GM10266 (cell line): ENCODE measurements around the gene SCUBE2.

Experiments used
- DNase-seq: peaks from one replicate; pipeline ENCODE4 v3.0.0; 2012; ENCODE audit errors: extremely low spot score
- TF ChIP-seq, protein P1 (sequence below): IDR thresholded peaks from 2 replicates; pipeline ENCODE4 v1.5.1; 2012; ENCODE audit warnings: mild to moderate bottlenecking, low read depth; ENCODE audit not compliant: control insufficient read depth, insufficient read depth; ENCODE audit errors: missing control alignments

The SCUBE2 gene

DNA sequence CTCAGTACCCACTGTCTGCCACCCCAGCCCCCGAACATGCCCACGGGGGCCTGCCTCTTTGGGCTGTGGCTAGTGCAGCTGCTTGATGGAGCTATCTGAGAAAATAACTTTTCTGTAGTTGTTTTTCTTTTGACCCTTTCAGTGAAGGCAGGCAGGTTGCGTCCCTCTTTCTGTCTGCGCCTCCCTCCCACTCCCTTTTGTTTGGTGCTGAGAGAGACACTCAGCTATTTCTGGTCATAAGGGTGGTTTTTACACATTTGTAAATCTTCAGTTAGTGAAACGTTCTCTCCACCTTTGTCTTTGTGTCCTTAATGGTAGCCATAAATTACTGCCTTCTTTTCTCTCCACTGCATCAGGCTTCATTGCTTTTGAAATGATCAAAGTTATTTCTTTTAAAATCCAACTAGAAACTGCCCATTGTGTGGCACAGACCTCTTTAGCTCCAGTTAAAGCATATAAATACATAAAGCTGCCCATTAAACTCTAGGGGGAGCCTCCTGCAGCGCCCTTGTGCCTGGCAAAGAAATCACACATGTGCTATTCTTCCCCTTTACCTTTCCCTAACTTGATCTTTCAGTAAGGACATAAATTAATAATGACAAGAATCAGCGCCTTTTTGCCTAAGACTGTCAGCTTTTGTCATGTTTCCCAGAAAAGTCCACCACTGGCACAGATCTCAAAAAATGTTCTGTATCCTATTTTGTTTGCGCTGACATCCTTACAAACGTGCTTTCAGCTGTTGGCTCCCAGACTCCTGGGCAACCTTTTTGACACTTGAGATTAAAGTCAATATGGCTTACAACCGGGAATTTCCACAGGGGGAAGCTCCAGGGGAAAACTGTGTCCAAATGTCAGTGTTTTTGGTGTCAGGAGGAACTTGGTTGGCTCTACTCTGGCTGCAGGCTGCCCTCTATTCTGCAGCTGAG is 1.7 kb upstream of the SCUBE2 start:
- TF ChIP-seq, protein P1, sequence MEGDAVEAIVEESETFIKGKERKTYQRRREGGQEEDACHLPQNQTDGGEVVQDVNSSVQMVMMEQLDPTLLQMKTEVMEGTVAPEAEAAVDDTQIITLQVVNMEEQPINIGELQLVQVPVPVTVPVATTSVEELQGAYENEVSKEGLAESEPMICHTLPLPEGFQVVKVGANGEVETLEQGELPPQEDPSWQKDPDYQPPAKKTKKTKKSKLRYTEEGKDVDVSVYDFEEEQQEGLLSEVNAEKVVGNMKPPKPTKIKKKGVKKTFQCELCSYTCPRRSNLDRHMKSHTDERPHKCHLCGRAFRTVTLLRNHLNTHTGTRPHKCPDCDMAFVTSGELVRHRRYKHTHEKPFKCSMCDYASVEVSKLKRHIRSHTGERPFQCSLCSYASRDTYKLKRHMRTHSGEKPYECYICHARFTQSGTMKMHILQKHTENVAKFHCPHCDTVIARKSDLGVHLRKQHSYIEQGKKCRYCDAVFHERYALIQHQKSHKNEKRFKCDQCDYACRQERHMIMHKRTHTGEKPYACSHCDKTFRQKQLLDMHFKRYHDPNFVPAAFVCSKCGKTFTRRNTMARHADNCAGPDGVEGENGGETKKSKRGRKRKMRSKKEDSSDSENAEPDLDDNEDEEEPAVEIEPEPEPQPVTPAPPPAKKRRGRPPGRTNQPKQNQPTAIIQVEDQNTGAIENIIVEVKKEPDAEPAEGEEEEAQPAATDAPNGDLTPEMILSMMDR = no peak
- no peak for DNase-seq

DNA sequence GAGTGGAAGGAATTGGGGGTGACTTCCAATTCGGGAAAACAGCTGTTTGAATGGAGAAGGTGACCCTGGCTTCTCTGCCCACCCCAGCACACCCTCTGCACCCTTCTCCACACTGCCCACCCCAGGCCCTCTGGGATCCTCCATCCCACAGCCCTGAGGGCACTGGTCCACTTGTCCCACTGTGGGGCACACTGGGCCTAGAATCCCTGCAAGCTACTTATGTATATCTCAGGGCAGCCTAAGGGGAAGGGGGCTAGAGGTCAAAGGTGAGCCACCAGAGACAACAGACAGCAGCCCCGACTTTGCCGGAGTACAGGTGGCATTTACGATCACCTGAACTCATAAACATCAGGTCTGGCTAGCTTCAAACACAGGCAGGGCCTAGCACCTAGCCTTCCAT is 673 bp upstream of the SCUBE2 start:
- TF ChIP-seq, protein P1 = no peak
- no peak for DNase-seq

DNA sequence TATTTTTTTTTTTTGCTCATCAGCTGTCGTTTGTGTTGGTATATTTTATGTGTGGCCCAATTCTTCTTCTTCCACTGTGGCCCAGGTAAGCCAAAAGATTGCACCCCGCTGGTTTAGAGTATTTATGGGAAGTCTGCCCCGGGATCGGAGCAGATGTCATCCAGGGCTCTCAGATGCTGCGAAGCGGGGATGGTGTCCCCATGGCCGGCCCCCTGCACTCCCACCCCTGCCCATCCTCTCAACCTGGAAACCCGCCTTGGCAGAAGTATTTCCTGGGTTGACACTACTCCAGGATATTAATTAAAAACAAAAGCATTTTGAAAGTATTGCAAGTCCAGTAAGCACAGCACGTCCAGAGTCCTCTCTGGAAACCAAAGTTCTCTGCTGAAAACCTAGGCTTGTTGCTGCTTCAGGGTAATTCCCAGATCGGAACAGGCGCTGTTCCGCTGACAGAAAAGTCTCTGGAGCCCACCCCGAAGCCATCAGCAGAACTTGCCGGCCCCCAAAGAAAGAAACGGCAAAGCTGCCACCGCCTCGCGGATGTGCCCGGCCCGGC is 833 bp downstream of the SCUBE2 start:
- TF ChIP-seq, protein P1 = no peak
- DNase-seq = peak; percentile 35

DNA sequence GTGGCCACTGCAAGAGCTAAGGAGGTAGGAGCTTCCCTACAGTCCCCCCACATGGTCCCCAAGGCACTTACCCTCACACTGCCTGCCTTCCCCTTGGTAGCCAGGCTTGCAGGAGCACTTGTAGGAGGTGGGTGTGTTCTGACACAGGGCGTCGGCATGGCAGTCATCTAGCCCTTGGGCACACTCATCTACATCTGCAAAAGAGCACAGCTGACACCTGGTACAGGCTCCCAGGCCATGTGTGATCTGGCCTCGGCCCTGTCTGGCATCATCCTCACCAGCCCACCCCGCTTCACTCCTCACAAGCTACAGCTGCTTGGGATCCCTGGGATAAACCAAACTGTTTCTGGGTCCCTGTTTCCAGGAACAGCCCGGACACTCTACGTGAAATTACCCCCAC is 1.8 kb downstream of the SCUBE2 start:
- TF ChIP-seq, protein P1 = no peak
- no peak for DNase-seq

DNA sequence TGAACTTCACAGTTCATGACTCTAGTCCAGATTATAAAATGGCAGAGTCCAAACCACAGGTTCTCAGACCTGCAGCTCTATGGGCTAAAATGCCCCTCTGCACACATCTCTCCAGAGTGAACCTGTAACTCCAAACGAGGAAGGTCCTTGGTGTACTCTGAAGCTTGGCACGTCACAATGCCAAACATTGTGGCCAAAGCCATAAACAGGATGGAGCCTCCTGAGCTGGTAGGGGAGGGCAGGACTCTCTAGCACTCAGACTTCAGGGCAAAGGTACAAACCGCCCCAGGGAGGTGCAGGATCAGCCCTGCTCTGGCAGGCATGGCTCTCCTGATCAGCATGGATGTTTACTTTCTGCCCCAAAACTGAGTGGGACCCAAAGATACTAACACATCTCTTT is 2.3 kb downstream of the SCUBE2 start:
- TF ChIP-seq, protein P1 = no peak
- no peak for DNase-seq

DNA sequence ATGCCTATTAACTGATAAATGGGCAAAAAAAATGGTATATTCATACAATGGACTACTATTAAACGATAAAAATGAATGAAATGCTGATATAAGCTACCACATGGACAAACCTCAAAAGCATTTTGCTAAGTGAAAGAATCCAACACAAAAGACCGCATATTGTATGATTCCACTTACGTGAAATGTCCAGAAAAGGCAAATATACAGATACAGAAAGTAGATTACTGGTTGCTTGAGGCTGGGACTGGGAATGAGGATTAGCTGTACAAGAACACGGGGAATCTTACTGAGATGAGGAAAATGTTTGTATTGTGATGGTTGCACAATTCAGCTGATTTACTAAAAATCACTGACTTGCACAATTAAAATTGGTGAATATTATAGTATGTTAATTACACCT is 8.8 kb downstream of the SCUBE2 start:
- no peak for DNase-seq
- TF ChIP-seq, protein P1 = no peak

DNA sequence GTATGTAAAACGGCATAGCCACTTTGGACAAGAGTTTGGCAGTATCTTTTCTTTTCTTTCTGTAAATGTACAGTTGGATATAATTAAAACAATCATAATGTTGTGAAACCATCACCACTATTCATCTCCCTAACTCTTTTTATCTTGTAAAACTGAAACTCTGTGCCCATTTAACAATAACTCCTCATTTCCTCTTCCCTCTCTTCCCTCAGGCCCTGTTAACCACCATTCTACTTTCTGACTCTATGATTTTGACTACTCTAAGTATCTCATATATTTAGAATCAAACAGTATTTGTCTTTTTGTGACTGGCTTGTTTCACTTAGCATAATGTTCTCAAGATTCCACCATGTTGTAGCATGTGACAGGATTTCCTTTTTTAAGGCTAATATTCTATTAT is 10.2 kb downstream of the SCUBE2 start:
- TF ChIP-seq, protein P1 = no peak
- no peak for DNase-seq
